ENCODE results near the gene ZNF333.
"Not testable (repeated sequence)": the region's sequence is repeated elsewhere in the genome, so short reads cannot be mapped to it uniquely, and the experiment has no call there.

GRCh38 chr19:14778110-14778845 is 88.4 kb downstream of the ZNF333 start, which contains the start of gene ADGRE2:
- not testable (repeated sequence) for TF ChIP-seq POLR2A, TAF1, POLR2AphosphoS5, SPI1 (IDR thresholded peaks at IDR 0.05; ENCODE audit: low read depth, low read length)
